CD4-positive, alpha-beta T cell (primary cell): ENCODE results near the gene KIF5A. TPM values are rescaled to one million over a fixed set of nuclear protein-coding genes. Genes with fewer than 3 reads are reported as not detected.

Experiments
- ATAC-seq: fragments of 200-7000 bp; cut with Tn5 transposase; one replicate; pipeline ENCODE4 v1.10.0; 2022; ENCODE audit warnings: mild to moderate bottlenecking; ENCODE audit not compliant: poor library complexity
- CTCF ChIA-PET: fragments of 350-600 bp; sonication (Branson Sonifier 250); formaldehyde crosslinking; loops from one replicate; lab custom pipeline; 2021; ENCODE audit warnings: antibody characterized with exemption, inconsistent platforms; lab: Charles Lee
- POLR2A ChIA-PET: fragments of 350-600 bp; sonication (Branson Sonifier 250); formaldehyde crosslinking; loops from one replicate; lab custom pipeline; 2021; ENCODE audit warnings: antibody characterized with exemption, inconsistent platforms; lab: Charles Lee
- DNase-seq, 14 experiments: peaks; one replicate each; pipeline ENCODE4 v3.0.0-alpha.2; 2013 to 2020; ENCODE audit warnings: mixed read lengths in 2 of 14
- H3K27ac ChIP-seq, 2 donors: one replicate each; pipeline versions ENCODE4 v1.5.1 to v1.7.0; 2013; ENCODE audit warnings: low read length in 2 of 2, low read depth in 1 of 2, mild to moderate bottlenecking in 1 of 2
- H3K27me3 ChIP-seq, 2 experiments: 1 replicate in 1 of 2; 2 replicates in 1 of 2; pipeline versions ENCODE4 v1.6.1 to v1.7.0; 2013; ENCODE audit warnings: low read length in 2 of 2, control low read depth in 1 of 2, mild to moderate bottlenecking in 1 of 2, moderate library complexity in 1 of 2; ENCODE audit not compliant: insufficient read depth in 2 of 2, control insufficient read depth in 1 of 2
- H3K36me3 ChIP-seq: one replicate; pipeline ENCODE4 v1.6.1; 2013; ENCODE audit warnings: low read length, control low read depth; ENCODE audit not compliant: insufficient read depth
- H3K4me1 ChIP-seq: one replicate; pipeline ENCODE4 v1.6.1; 2013; ENCODE audit warnings: low read length, control low read depth; ENCODE audit not compliant: insufficient read depth
- H3K4me3 ChIP-seq: one replicate; pipeline ENCODE4 v1.5.1; 2013; ENCODE audit warnings: mild to moderate bottlenecking, low read length, moderate library complexity
- H3K9me3 ChIP-seq, 2 experiments: 1 replicate in 1 of 2; 2 replicates in 1 of 2; pipeline versions ENCODE4 v1.6.1 to v1.7.0; 2013; ENCODE audit warnings: low read length in 2 of 2, mild to moderate bottlenecking in 2 of 2, control low read depth in 1 of 2, moderate library complexity in 1 of 2; ENCODE audit not compliant: control insufficient read depth in 1 of 2, insufficient read depth in 1 of 2
- H3K27ac Mint-ChIP-seq: one replicate; pipeline ENCODE4 v1.8.0; 2020; ENCODE audit warnings: mixed read lengths
- H3K27me3 Mint-ChIP-seq: one replicate; pipeline ENCODE4 v1.8.0; 2021; ENCODE audit warnings: mixed read lengths
- H3K36me3 Mint-ChIP-seq: one replicate; pipeline ENCODE4 v1.8.0; 2021; ENCODE audit warnings: low read depth, mixed read lengths
- H3K4me1 Mint-ChIP-seq: one replicate; pipeline ENCODE4 v1.8.0; 2021; ENCODE audit warnings: low read depth, mixed read lengths
- H3K4me3 Mint-ChIP-seq: one replicate; pipeline ENCODE4 v1.8.0; 2020; ENCODE audit warnings: mild to moderate bottlenecking, mixed read lengths
- H3K9me3 Mint-ChIP-seq: one replicate; pipeline ENCODE4 v1.8.0; 2020; ENCODE audit warnings: mixed read lengths
- intact Hi-C, 2 experiments: fragments of 100-400 bp; cut with DNase I in 1 of 2; cut with micrococcal nuclease in 1 of 2; formaldehyde crosslinking; loops; one replicate each; pipeline versions ENCODE4 v1.15.1 to v1.9.0; 2023 to 2025; cut with DNase I, micrococcal nuclease
- total RNA-seq, 174 experiments: library from RNA in 2 of 174; stranded (reverse) in 2 of 174; gene quantifications; one replicate each; pipeline ENCODE4 v1.2.3 and lab custom pipeline; 2021 to 2026
- TF ChIP-seq, protein P1 (sequence below): fragments of 200-600 bp; IDR thresholded peaks from one replicate; pipeline ENCODE4 v1.8.0; 2022; ENCODE audit warnings: antibody characterized with exemption, mild to moderate bottlenecking

Gene KIF5A
- total RNA-seq, 2 experiments from 2014 or later, result 0.39 to 0.47 TPM

DNA sequence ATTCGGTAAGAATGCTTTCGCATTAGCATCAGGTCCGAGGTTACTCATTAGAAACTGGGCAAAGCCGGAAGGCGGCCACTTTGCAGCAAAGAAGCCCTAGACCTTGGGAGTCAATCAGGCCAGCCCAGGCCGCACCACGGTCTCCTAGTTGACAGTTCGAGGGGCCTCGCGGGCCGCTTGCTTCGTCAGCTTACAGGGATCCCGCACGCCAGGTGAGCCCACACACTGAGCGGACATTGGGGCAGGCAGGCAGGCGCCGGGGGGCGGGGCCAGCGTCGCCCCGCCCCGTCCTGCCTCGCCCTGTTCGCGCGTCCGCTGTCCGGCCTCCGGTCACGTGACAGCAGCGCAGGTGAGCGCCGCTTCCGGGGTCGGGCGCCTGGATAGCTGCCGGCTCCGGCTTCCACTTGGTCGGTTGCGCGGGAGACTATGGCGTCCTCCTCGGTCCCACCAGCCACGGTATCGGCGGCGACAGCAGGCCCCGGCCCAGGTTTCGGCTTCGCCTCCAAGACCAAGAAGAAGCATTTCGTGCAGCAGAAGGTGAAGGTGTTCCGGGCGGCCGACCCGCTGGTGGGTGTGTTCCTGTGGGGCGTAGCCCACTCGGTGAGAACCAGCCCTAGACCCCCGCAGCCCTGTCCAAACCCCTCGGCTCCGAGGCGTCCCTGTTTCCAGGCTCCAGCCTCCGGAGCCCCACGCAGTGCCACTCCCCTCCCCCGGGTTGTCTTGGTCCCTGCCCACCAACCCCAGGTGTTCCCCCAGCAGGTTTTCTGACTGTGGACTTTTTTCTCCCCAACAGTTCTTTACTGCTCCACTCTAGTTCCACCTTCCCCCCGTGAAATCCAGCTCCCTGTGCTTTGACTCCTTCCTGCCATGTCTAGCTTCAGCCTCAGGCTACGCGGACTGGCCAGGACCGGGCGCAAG lies 41.3 kb downstream of the KIF5A start, which contains the start of gene PIP4K2C:
Gene PIP4K2C (plus strand): TSS at position 329 of the 918 bp plus-strand sequence. CDS start 98 bp downstream, at position 427.
- peak within 1 kb of the TSS; percentile 91 for H3K4me3 Mint-ChIP-seq
- peak within 1 kb of the TSS; percentile 84 for H3K27ac Mint-ChIP-seq
- ChIA-PET CTCF (interaction anchor here (3.0 kb wide), 1 partner anchor 8 kb away, joined by 24 read pairs; no protein-coding TSS in a partner anchor), POLR2A (interaction anchor here (0.5 to 2.0 kb wide), 7 partner anchors 12 to 111 kb away, joined by 3 to 7 read pairs (median 4); partner anchors contain the start of genes ARHGEF25 and B4GALNT1)
- Histone ChIP-seq H3K27ac (peak within 1 kb of the TSS; percentile 67 to 73), H3K4me1 (peaks cover 30% of the 10 kb centered on the region), H3K9me3 (no peaks in the 10 kb centered on the region), H3K36me3 (peaks cover 30% of the 10 kb centered on the region), H3K4me3 (peak within 1 kb of the TSS; percentile 99), H3K27me3 (peaks cover 0 to 7% of the 10 kb centered on the region in 2 experiments)
- peak; percentile 49 to 92 (median 70) for DNase-seq
- TF ChIP-seq, protein P1, sequence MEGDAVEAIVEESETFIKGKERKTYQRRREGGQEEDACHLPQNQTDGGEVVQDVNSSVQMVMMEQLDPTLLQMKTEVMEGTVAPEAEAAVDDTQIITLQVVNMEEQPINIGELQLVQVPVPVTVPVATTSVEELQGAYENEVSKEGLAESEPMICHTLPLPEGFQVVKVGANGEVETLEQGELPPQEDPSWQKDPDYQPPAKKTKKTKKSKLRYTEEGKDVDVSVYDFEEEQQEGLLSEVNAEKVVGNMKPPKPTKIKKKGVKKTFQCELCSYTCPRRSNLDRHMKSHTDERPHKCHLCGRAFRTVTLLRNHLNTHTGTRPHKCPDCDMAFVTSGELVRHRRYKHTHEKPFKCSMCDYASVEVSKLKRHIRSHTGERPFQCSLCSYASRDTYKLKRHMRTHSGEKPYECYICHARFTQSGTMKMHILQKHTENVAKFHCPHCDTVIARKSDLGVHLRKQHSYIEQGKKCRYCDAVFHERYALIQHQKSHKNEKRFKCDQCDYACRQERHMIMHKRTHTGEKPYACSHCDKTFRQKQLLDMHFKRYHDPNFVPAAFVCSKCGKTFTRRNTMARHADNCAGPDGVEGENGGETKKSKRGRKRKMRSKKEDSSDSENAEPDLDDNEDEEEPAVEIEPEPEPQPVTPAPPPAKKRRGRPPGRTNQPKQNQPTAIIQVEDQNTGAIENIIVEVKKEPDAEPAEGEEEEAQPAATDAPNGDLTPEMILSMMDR, result no peak
- H3K9me3 Mint-ChIP-seq, result no peaks in the 10 kb centered on the region
- ATAC-seq, result peak; percentile 75
- H3K36me3 Mint-ChIP-seq, result peaks cover 41% of the 10 kb centered on the region
- intact Hi-C loops, result loop anchor here in 1 of 2 experiments (2.0 to 5.0 kb wide), 2 partner anchors 44 to 101 kb away; partner anchors contain the start of genes DCTN2 and OS9
- peaks cover 39% of the 10 kb centered on the region for H3K4me1 Mint-ChIP-seq
- H3K27me3 Mint-ChIP-seq, result no peaks in the 10 kb centered on the region

DNA sequence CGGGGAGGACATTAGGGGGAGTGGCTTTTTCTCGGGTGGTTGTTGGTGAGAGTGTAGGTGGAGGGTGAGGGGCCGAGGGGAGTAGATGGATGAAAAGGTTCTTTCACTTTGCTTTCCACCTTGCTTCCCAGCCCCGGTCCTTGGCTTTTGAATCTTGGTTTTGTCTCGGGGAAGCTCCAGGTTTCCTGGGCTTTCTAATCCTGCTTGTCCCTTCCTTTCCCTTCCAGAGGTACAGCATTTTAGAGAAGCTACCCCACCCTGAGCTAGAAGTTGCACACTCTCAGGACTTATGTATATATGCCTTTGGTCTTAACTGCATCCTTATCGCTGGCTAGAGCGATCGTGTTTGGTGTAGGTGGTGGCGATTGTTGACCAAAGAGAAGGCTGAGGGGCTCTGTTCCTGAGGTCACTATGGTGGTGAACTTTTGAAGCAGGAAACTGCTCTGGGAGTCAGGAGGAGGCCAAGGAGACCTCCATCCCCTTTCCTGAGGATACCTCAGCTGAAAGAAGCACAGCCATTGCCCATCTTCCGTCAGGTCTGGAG lies 42.0 kb downstream of the KIF5A start:
- POLR2A ChIA-PET, result interaction anchor here (0.5 to 2.0 kb wide), 4 partner anchors 12 to 106 kb away, joined by 4 to 7 read pairs (median 5); partner anchors contain the start of genes ARHGEF25 and DTX3

More for the DNA sequence above, 42.0 kb downstream of the KIF5A start:
- H3K9me3 ChIP-seq, result no peaks in the 10 kb centered on the region
- peaks cover 0 to 4% of the 10 kb centered on the region in 2 experiments for H3K27me3 ChIP-seq
- intact Hi-C loops, result loop anchor here in 1 of 2 experiments (2.0 to 5.0 kb wide), 2 partner anchors 45 to 100 kb away; partner anchors contain the start of genes DCTN2 and OS9
- H3K27ac ChIP-seq, result peak overlapping the region; percentile 67 to 73
- peaks cover 30% of the 10 kb centered on the region for H3K4me1 ChIP-seq
- H3K36me3 ChIP-seq, result peaks cover 36% of the 10 kb centered on the region
- CTCF ChIA-PET, result interaction anchor here (1.5 to 3.0 kb wide), 2 partner anchors 9 to 28 kb away, joined by 3 to 24 read pairs; no protein-coding TSS in a partner anchor
- Mint-ChIP-seq H3K9me3 (no peaks in the 10 kb centered on the region), H3K36me3 (peaks cover 46% of the 10 kb centered on the region), H3K27me3 (no peaks in the 10 kb centered on the region), H3K27ac (peak overlapping the region; percentile 84), H3K4me1 (peaks cover 39% of the 10 kb centered on the region), H3K4me3 (peak overlapping the region; percentile 91)
- ATAC-seq (no peak), DNase-seq (no peak)
- H3K4me3 ChIP-seq, result peak overlapping the region; percentile 99
- TF ChIP-seq, protein P1, result no peak
